Testis (tissue), 3 donors: ENCODE data around the gene ELAVL4. TPM values are rescaled to one million over a fixed set of nuclear protein-coding genes. Genes with fewer than 3 reads are reported as not detected.
A peak's percentile ranks its signal among the peaks of the same experiment; 100 is the strongest.

ENCODE experiments used
- DNase-seq: peaks from one replicate; pipeline ENCODE4 v3.0.0-alpha.2; 2019
- H3K27ac ChIP-seq, 2 donors: fragments of 200-600 bp; sonication (generic); one replicate each; pipeline ENCODE4 v1.5.1; 2019
- H3K27me3 ChIP-seq: fragments of 200-600 bp; sonication (generic); one replicate; pipeline ENCODE4 v1.5.1; 2019
- H3K36me3 ChIP-seq: fragments of 200-600 bp; sonication (generic); one replicate; pipeline ENCODE4 v1.5.1; 2017; ENCODE audit warnings: low read depth; ENCODE audit errors: missing control alignments
- H3K4me1 ChIP-seq: fragments of 200-600 bp; sonication (generic); one replicate; pipeline ENCODE4 v1.5.1; 2019
- H3K4me3 ChIP-seq, 2 donors: fragments of 200-600 bp; sonication (generic); one replicate each; pipeline ENCODE4 v1.5.1; 2017 to 2019
- H3K9me3 ChIP-seq: fragments of 200-600 bp; sonication (generic); one replicate; pipeline ENCODE4 v1.5.1; 2017
- POLR2A ChIP-seq: fragments of 450-650 bp; IDR thresholded peaks from one replicate; pipeline ENCODE4 v1.6.1; 2017; ENCODE audit warnings: antibody characterized with exemption, mild to moderate bottlenecking, moderate library complexity
- WGBS, 2 donors: methylation state at CpG; one replicate each; pipeline ENCODE4 v1.1.5; 2018; 5-methylcytosine and 5-hydroxymethylcytosine counted together
- intact Hi-C: fragments of 100-400 bp; cut with DNase I; formaldehyde crosslinking; loops from one replicate; pipeline ENCODE4 v1.15.1; 2023; ENCODE audit warnings: low total_unique reads
- polyA plus RNA-seq: library from polyadenylated mRNA; stranded (reverse); fragments of 350-450 nt; fragmentation: Illumina TruSeq; extraction: RNeasy Lipid Tissue Mini Kit (QIAGEN cat#74804); gene quantifications from one replicate; pipeline ENCODE4 v1.2.3, GENCODE V29; 2014; ENCODE audit warnings: low read depth, low replicate concordance; ENCODE audit not compliant: insufficient read depth
- total RNA-seq, 2 donors: library from RNA; depleted of rRNA; stranded (reverse); fragments of >200 nt; gene quantifications; one replicate each; pipeline ENCODE4 v1.2.3, GENCODE V29; 2016
- TF ChIP-seq, protein P1 (sequence below), 3 experiments: fragments of 450-650 bp in 2 of 3; fragments of 200-600 bp in 1 of 3; sonication (generic) in 1 of 3; IDR thresholded peaks; one replicate each; pipeline ENCODE4 v1.5.1; 2016 to 2019; ENCODE audit warnings: antibody characterized with exemption in 3 of 3, mild to moderate bottlenecking in 2 of 3, moderate library complexity in 1 of 3

ELAVL4 gene
- total and polyA plus RNA-seq, 3 donors from 2014 or later: 9.0 to 21.0 (median 12.1) TPM

- TF ChIP-seq, protein P1, sequence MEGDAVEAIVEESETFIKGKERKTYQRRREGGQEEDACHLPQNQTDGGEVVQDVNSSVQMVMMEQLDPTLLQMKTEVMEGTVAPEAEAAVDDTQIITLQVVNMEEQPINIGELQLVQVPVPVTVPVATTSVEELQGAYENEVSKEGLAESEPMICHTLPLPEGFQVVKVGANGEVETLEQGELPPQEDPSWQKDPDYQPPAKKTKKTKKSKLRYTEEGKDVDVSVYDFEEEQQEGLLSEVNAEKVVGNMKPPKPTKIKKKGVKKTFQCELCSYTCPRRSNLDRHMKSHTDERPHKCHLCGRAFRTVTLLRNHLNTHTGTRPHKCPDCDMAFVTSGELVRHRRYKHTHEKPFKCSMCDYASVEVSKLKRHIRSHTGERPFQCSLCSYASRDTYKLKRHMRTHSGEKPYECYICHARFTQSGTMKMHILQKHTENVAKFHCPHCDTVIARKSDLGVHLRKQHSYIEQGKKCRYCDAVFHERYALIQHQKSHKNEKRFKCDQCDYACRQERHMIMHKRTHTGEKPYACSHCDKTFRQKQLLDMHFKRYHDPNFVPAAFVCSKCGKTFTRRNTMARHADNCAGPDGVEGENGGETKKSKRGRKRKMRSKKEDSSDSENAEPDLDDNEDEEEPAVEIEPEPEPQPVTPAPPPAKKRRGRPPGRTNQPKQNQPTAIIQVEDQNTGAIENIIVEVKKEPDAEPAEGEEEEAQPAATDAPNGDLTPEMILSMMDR (IDR thresholded peaks at IDR 0.05): peak in 2 of 3 experiments; percentile 18 to 20
- TF ChIP-seq POLR2A: no peak
- DNase-seq: peak; percentile 25
- Histone ChIP-seq H3K9me3 (no peaks in the 10 kb centered on the region), H3K27ac (no peak overlapping the region), H3K36me3 (no peaks in the 10 kb centered on the region), H3K4me3 (no peak overlapping the region), H3K4me1 (no peaks in the 10 kb centered on the region), H3K27me3 (no peaks in the 10 kb centered on the region)
- WGBS, 2 donors: 62 to 77% methylated on average over 3 of the region's 3 CpGs
- intact Hi-C loops: no loop called here
Observed at GRCh38 chr1:50080904-50081586, 27.7 kb upstream of the ELAVL4 start.

DNA sequence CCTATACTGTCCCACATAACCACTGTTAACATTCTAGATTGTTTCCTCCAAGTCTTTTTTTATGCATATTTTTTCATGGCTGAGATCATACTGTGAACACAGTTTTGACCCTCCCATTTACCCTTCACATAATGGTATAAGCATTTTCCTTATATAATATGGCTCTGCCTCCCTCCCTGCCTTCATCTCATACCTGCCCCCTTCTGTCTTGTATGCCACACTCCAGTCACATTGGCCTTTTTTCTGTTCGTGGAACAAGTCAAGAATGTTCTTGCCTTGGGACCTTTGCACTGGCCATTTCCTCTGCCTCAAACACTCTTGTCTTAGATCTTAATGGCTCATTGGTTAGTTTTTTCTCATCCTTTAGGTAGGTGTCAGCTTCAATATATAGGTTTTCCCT is 24.3 kb upstream of the ELAVL4 start:
- no peak overlapping the region for H3K4me3 ChIP-seq
- no peaks in the 10 kb centered on the region for H3K9me3 ChIP-seq
- WGBS, 2 donors: 67 to 72% methylated on average over 1 of the region's 1 CpG
- intact Hi-C loops: no loop called here
- DNase-seq: no peak
- no peak for TF ChIP-seq POLR2A
- TF ChIP-seq, protein P1 (IDR thresholded peaks at IDR 0.05): no peak
- H3K27ac ChIP-seq: no peak overlapping the region
- H3K4me1 ChIP-seq: no peaks in the 10 kb centered on the region
- no peaks in the 10 kb centered on the region for H3K27me3 ChIP-seq
- no peaks in the 10 kb centered on the region for H3K36me3 ChIP-seq

GRCh38 chr1:50091068-50091467 is 17.7 kb upstream of the ELAVL4 start:
- no peak overlapping the region for H3K4me3 ChIP-seq
- no peak for TF ChIP-seq POLR2A
- TF ChIP-seq, protein P1 (IDR thresholded peaks at IDR 0.05): no peak
- no peak overlapping the region for H3K27ac ChIP-seq
- no peaks in the 10 kb centered on the region for H3K36me3 ChIP-seq
- 83 to 87% methylated on average over 9 of the region's 9 CpGs for WGBS, 2 donors
- DNase-seq: no peak
- H3K9me3 ChIP-seq: no peaks in the 10 kb centered on the region
- H3K27me3 ChIP-seq: no peaks in the 10 kb centered on the region
- no peaks in the 10 kb centered on the region for H3K4me1 ChIP-seq
- intact Hi-C loops: no loop called here

DNA sequence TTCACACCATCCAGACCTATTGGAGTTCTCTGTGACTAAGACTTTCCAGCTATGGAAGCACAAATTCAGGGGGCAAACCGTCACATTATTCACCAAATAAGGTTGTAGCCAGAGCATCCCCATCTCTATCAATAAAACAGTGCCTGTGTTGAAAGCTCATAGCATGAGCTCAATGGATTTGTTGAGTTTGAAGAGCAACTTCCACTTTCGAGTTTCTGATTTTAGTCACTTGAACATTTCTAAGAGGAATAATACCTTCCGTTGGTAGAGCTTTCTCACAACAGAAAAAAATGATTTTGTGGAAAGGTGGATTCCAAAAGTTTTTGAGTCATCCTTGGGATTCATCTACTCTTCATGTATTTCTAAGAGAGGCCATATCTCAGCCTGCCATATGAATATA is 13.0 kb upstream of the ELAVL4 start:
- no peak for TF ChIP-seq POLR2A
- TF ChIP-seq, protein P1 (IDR thresholded peaks at IDR 0.05): no peak
- no peaks in the 10 kb centered on the region for H3K27me3 ChIP-seq
- 85% methylated on average over 3 of the region's 3 CpGs for WGBS, 2 donors
- no peaks in the 10 kb centered on the region for H3K36me3 ChIP-seq
- no peak overlapping the region for H3K27ac ChIP-seq
- H3K9me3 ChIP-seq: no peaks in the 10 kb centered on the region
- DNase-seq: no peak
- no peaks in the 10 kb centered on the region for H3K4me1 ChIP-seq
- intact Hi-C loops: no loop called here
- H3K4me3 ChIP-seq: no peak overlapping the region

DNA sequence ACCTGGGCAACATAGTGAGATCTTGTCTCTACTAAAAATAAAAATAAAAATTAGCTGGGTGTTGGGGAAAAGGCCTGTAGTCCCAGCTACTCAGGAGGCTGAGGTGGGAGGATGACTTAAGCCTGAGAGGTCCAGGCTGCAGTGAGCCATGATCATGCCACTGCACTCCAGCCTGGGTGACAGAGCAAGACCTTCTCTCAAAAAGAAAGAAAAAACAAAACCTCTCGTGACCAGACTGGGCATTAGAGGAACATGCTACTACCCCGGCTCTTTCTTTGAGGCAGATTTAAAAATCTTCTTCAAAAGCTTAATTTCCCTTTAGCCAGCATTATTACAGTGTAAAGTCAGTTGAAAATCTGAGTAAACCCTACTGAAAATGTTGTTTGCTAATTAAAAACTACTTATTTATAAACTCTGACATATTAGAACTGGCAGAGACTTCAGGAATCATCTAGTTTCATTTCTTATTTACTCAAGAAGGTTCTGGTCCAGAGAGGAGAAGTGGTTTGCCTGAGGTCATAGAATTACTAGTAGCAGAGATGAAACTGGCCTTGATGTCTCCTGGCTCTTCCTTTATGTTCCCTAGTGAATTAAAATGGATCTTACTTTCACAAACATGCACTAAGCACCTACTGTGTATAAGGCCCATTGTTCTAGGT is 11.6 kb upstream of the ELAVL4 start:
- no peak for DNase-seq
- no peak for TF ChIP-seq POLR2A
- TF ChIP-seq, protein P1 (IDR thresholded peaks at IDR 0.05): no peak
- Histone ChIP-seq H3K4me3 (no peak overlapping the region), H3K27me3 (no peaks in the 10 kb centered on the region), H3K9me3 (no peaks in the 10 kb centered on the region), H3K36me3 (no peaks in the 10 kb centered on the region), H3K4me1 (no peaks in the 10 kb centered on the region), H3K27ac (no peak overlapping the region)
- WGBS, 2 donors: 73 to 82% methylated on average over 2 of the region's 2 CpGs
- intact Hi-C loops: no loop called here
